GM12878 (cell line): Measurements from ENCODE around the gene AGBL3. TPM values are rescaled to one million over a fixed set of nuclear protein-coding genes. Genes with fewer than 3 reads are reported as not detected.

Experiments
- ATAC-seq: fragments of 200-7000 bp; cut with Tn5 transposase; 3 replicates; pipeline ENCODE4 v1.9.1; 2020; ENCODE audit warnings: mild to moderate bottlenecking, moderate library complexity
- BruUV-seq: library from RNA; stranded (reverse); fragments of 400-500 nt; replicated peaks from 2 replicates; lab custom pipeline; 2021; lab: Mats Ljungman, UMichigan
- CTCF ChIA-PET: fragments of 300-600 bp; sonication (Branson Sonifier 250); formaldehyde crosslinking; extraction: SDS; loops from one replicate; lab custom pipeline; 2021; ENCODE audit warnings: inconsistent platforms; lab: Yijun Ruan, JAX
- POLR2A ChIA-PET: fragments of 350-600 bp; formaldehyde crosslinking; extraction: SDS; loops from one replicate; lab custom pipeline; 2021; ENCODE audit warnings: inconsistent platforms; lab: Charles Lee
- RAD21 ChIA-PET: fragments of 300-600 bp; sonication (Branson Sonifier 250); formaldehyde crosslinking; loops from one replicate; lab custom pipeline; 2023; ENCODE audit warnings: antibody characterized with exemption; ENCODE audit not compliant: unreplicated experiment; lab: Charles Lee
- SMC1A ChIA-PET: fragments of 300-600 bp; sonication (Branson Sonifier 250); formaldehyde crosslinking; loops from one replicate; lab custom pipeline; 2023; ENCODE audit not compliant: unreplicated experiment, uncharacterized antibody; lab: Charles Lee
- DNase-seq: peaks from one replicate; pipeline ENCODE4 v3.0.0-alpha.2; 2011; ENCODE audit warnings: low read depth, low spot score
- FAIRE-seq: peaks from 3 replicates; lab custom pipeline; 2011; peaks lifted over from hg19 to GRCh38; lab: Jason Lieb, UNC
- H2AFZ ChIP-seq: 2 replicates; pipeline ENCODE4 v1.6.0; 2011; ENCODE audit warnings: low read depth, low read length, control low read depth; ENCODE audit not compliant: control insufficient read depth
- H3K27ac ChIP-seq: 2 replicates; pipeline ENCODE4 v1.5.1; 2011; ENCODE audit warnings: control low read depth; ENCODE audit not compliant: control insufficient read depth, insufficient read depth
- H3K27me3 ChIP-seq, 2 experiments: replicated peaks in 1 of 2; 2 replicates each; pipeline versions ENCODE4 v1.6.0 to v1.6.1; 2011; ENCODE audit warnings: low read length in 1 of 2; ENCODE audit not compliant: control insufficient read depth in 2 of 2, insufficient read depth in 2 of 2
- H3K36me3 ChIP-seq, 2 experiments: 2 replicates each; pipeline ENCODE4 v1.5.1; 2011; ENCODE audit warnings: low read length in 1 of 2; ENCODE audit not compliant: control insufficient read depth in 2 of 2, insufficient read depth in 2 of 2
- H3K4me1 ChIP-seq: 2 replicates; pipeline ENCODE4 v1.6.1; 2011; ENCODE audit warnings: mild to moderate bottlenecking, low read length, moderate library complexity, mixed read lengths; ENCODE audit not compliant: control insufficient read depth, insufficient read depth
- H3K4me2 ChIP-seq: 2 replicates; pipeline ENCODE4 v1.6.0; 2011; ENCODE audit warnings: control low read depth; ENCODE audit not compliant: control insufficient read depth, insufficient read depth
- H3K4me3 ChIP-seq: fragments of 200-600 bp; sonication (generic); 2 replicates; pipeline ENCODE4 v1.5.1; 2016
- H3K79me2 ChIP-seq: 2 replicates; pipeline ENCODE4 v1.6.0; 2011; ENCODE audit warnings: low read length; ENCODE audit not compliant: control insufficient read depth, insufficient read depth
- H3K9ac ChIP-seq: 2 replicates; pipeline ENCODE4 v1.8.0; 2011; ENCODE audit warnings: low read length, control low read depth, mixed read lengths; ENCODE audit not compliant: control insufficient read depth, insufficient read depth
- H3K9me3 ChIP-seq: replicated peaks from 3 replicates; pipeline ENCODE4 v1.5.1; 2011; ENCODE audit warnings: mild to moderate bottlenecking, low read length; ENCODE audit not compliant: control insufficient read depth, insufficient read depth
- H4K20me1 ChIP-seq: 2 replicates; pipeline ENCODE4 v1.6.0; 2011; ENCODE audit not compliant: control insufficient read depth, insufficient read depth
- ASH2L ChIP-seq: fragments of 300-600, 200-600 bp; sonication (generic); IDR thresholded peaks from 2 replicates; pipeline ENCODE4 v1.6.1; 2017; ENCODE audit warnings: low read depth, mild to moderate bottlenecking, borderline replicate concordance
- BACH1 ChIP-seq: fragments of 450-650 bp; IDR thresholded peaks from 2 replicates; pipeline ENCODE4 v1.6.1; 2017; ENCODE audit warnings: mild to moderate bottlenecking, borderline replicate concordance
- CBFB ChIP-seq: IDR thresholded peaks from 2 replicates; pipeline ENCODE4 v1.6.1; 2016; ENCODE audit warnings: antibody characterized with exemption, low read depth
- CEBPB ChIP-seq, 2 experiments: fragments of 150-350 bp in 1 of 2; IDR thresholded peaks; 2 replicates each; pipeline ENCODE4 v1.6.1; 2012 to 2014; ENCODE audit warnings: low read depth in 2 of 2, low read length in 2 of 2, borderline replicate concordance in 1 of 2, inconsistent platforms in 1 of 2
- ESRRA ChIP-seq: IDR thresholded peaks from 2 replicates; pipeline ENCODE4 v1.6.1; 2012; ENCODE audit warnings: mild to moderate bottlenecking, low read length, improper control_type of control experiment
- FOXM1 ChIP-seq: IDR thresholded peaks from 2 replicates; pipeline ENCODE4 v1.6.1; 2012; ENCODE audit warnings: low read depth, mild to moderate bottlenecking, inconsistent platforms, low read length, moderate library complexity
- NBN ChIP-seq: fragments of 450-650 bp; IDR thresholded peaks from 2 replicates; pipeline ENCODE4 v1.6.1; 2016
- RFX5 ChIP-seq: IDR thresholded peaks from 2 replicates; pipeline ENCODE4 v1.6.1; 2011; ENCODE audit warnings: low read depth, low read length, improper control_type of control experiment
- SMC3 ChIP-seq: IDR thresholded peaks from 2 replicates; pipeline ENCODE4 v1.6.1; 2011; ENCODE audit warnings: low read length, improper control_type of control experiment, borderline replicate concordance
- SREBF1 ChIP-seq: IDR thresholded peaks from 2 replicates; pipeline ENCODE4 v1.6.1; 2012; ENCODE audit warnings: mild to moderate bottlenecking, low read length
- SUPT20H ChIP-seq: IDR thresholded peaks from 2 replicates; pipeline ENCODE4 v1.6.1; 2011; ENCODE audit warnings: low read depth, mild to moderate bottlenecking, low read length, moderate library complexity, borderline replicate concordance; ENCODE audit not compliant: control insufficient read depth
- ZNF274 ChIP-seq: IDR thresholded peaks from one replicate; pipeline ENCODE4 v1.8.0; 2011; ENCODE audit not compliant: insufficient read length, insufficient read depth
- WGBS: methylation state at CpG from one replicate; pipeline ENCODE4 v1.1.6; 2016; ENCODE audit warnings: low lambda C conversion rate; ENCODE audit not compliant: insufficient replicate concordance, insufficient coverage; ENCODE audit errors: missing lambda C conversion rate; 5-methylcytosine and 5-hydroxymethylcytosine counted together
- in situ Hi-C: fragments of 300-500 bp; cut with MboI; formaldehyde crosslinking; loops from 9 replicates; pipeline ENCODE4 v1.14.3; 2018; ENCODE audit warnings: mixed read lengths
- intact Hi-C: fragments of 100-400 bp; cut with micrococcal nuclease; formaldehyde crosslinking; loops from one replicate; pipeline ENCODE4 v1.14.2; 2022; ENCODE audit not compliant: unreplicated experiment
- polyA plus RNA-seq, 11 experiments: library from polyadenylated mRNA; depleted of rRNA in 4 of 11; unstranded in 6 of 11; stranded (reverse) in 5 of 11; fragments of >200 nt; fragmentation: Nextera tagmentation in 4 of 11; fragmentation: Illumina TruSeq in 1 of 11; extraction: Ambion mirVana in 4 of 11; extraction: Trizol in 1 of 11; gene quantifications; 1 replicate in 1 of 11; 2 replicates in 10 of 11; pipeline versions ENCODE4 v1.2.1 to v1.2.3, GENCODE V29; 2011 to 2016; ENCODE audit warnings: inconsistent platforms in 2 of 11, missing spikeins in 2 of 11, low read depth in 1 of 11
- total RNA-seq, 4 experiments: library from RNA; depleted of rRNA in 3 of 4; stranded (reverse); fragments of >200 nt in 3 of 4; fragmentation: Illumina TruSeq in 1 of 4; extraction: Trizol in 1 of 4; gene quantifications; 2 replicates each; pipeline versions ENCODE4 v1.2.1 to v1.2.3, GENCODE V29; 2013 to 2021
- TF ChIP-seq, protein P1 (sequence below): fragments of 450-650 bp; IDR thresholded peaks from 2 replicates; pipeline ENCODE4 v1.6.1; 2016; ENCODE audit warnings: mild to moderate bottlenecking
- TF ChIP-seq, protein P2 (sequence below): fragments of 150-350 bp; IDR thresholded peaks from 2 replicates; pipeline ENCODE4 v1.6.1; 2014; ENCODE audit warnings: mild to moderate bottlenecking, low read depth, low read length
- TF ChIP-seq, protein P3 (sequence below): fragments of 450-650 bp; IDR thresholded peaks from 2 replicates; pipeline ENCODE4 v1.6.1; 2014; ENCODE audit warnings: mild to moderate bottlenecking

AGBL3 gene
- total and polyA plus RNA-seq, 10 of the 15 experiments (the other 5 are each of a cell fraction or from before 2014, with no cell fraction given) = 0.82 to 12.4 (median 3.7) TPM

DNA sequence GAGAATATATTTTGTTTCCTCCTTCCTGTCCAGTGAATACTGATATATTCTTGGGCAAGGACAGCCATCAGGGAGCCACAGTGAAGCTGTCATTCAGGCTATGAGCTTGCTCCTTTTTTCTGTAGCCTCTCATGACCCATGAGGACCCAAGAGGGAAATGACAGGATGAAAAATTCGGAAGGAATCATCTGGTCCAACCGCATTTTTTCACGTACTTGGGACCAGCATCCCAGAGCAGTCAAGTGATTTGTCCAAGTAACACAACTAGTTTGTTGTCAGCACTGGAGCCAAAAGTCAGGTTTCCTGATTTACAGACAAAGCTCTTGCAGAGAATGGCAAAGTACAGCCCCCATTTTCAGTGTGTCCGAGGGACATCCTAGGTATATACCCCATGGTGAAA, 47.2 kb upstream of the AGBL3 start:
- TF ChIP-seq RFX5 = no peak
- TF ChIP-seq ASH2L = no peak
- TF ChIP-seq SREBF1 = no peak
- TF ChIP-seq ZNF274 = no peak
- Histone ChIP-seq H3K9me3 (no peaks in the 10 kb centered on the region), H3K79me2 (no peaks in the 10 kb centered on the region), H3K36me3 (no peaks in the 10 kb centered on the region), H2AFZ (no peak overlapping the region), H3K4me2 (no peak overlapping the region), H3K27ac (no peak overlapping the region), H3K9ac (no peak overlapping the region), H3K4me3 (no peak overlapping the region), H3K27me3 (no peaks in the 10 kb centered on the region), H4K20me1 (no peaks in the 10 kb centered on the region), H3K4me1 (no peaks in the 10 kb centered on the region)
- FAIRE-seq (no peak), ATAC-seq (no peak), DNase-seq (no peak)
- 87% methylated on average over 4 of the region's 4 CpGs for WGBS
- ChIA-PET CTCF (interaction anchor here (1.2 to 9.4 kb wide), 3 partner anchors 67 to 306 kb away, joined by 3 to 168 read pairs (median 7); no protein-coding TSS in a partner anchor), RAD21 (interaction anchor here (0.7 to 1.4 kb wide), 2 partner anchors 25 to 74 kb away, joined by 3 to 4 read pairs; no protein-coding TSS in a partner anchor), SMC1A (interaction anchor here (0.7 to 2.4 kb wide), 4 partner anchors 12 to 306 kb away, joined by 3 to 6 read pairs (median 4); no protein-coding TSS in a partner anchor), POLR2A (no interaction called here)
- no TSS peak for BruUV-seq
- in situ Hi-C loops = no loop called here
- intact Hi-C loops = no loop called here

DNA sequence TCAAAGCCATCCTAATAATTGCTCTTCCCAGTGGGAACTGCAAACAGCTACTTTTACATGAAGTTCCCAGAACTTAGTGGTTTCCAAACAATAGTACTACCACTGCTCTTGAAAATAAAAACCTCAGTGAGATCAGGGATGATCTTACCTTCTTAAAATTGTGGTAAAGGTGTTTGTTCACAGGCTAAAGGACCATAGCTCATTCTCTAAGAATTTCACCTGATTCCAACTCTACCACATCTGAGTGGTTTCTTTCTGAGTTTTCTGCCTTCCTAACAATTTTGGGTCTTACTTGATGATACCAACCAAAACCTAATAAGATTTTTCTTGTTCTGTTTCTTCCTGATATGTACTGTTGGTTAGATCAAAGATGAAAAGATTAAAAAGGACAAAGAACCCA, 45.6 kb upstream of the AGBL3 start:
- Histone ChIP-seq H3K79me2 (no peaks in the 10 kb centered on the region), H3K4me2 (no peak overlapping the region), H2AFZ (no peak overlapping the region), H3K27ac (no peak overlapping the region), H4K20me1 (no peaks in the 10 kb centered on the region), H3K9me3 (no peaks in the 10 kb centered on the region), H3K27me3 (no peaks in the 10 kb centered on the region), H3K36me3 (no peaks in the 10 kb centered on the region), H3K9ac (no peak overlapping the region), H3K4me3 (no peak overlapping the region), H3K4me1 (no peaks in the 10 kb centered on the region)
- ChIA-PET CTCF (interaction anchor here (1.0 to 9.4 kb wide), 3 partner anchors 18 to 307 kb away, joined by 3 to 168 read pairs (median 5); no protein-coding TSS in a partner anchor), POLR2A (interaction anchor here (0.7 kb wide), 1 partner anchor 212 kb away, joined by 3 read pairs; no protein-coding TSS in a partner anchor), RAD21 (interaction anchor here (6.3 to 6.4 kb wide), 2 partner anchors 39 to 308 kb away, joined by 42 to 112 read pairs; no protein-coding TSS in a partner anchor), SMC1A (interaction anchor here (1.1 to 3.7 kb wide), 7 partner anchors 29 to 307 kb away, joined by 3 to 33 read pairs (median 5); no protein-coding TSS in a partner anchor)
- no peak for DNase-seq
- intact Hi-C loops = loop anchor here (5.0 to 10.0 kb wide), 4 partner anchors 58 to 426 kb away; no protein-coding TSS in a partner anchor
- no peak for ATAC-seq
- in situ Hi-C loops = no loop called here
- FAIRE-seq = no peak
- BruUV-seq = no TSS peak
- TF ChIP-seq, protein P1, sequence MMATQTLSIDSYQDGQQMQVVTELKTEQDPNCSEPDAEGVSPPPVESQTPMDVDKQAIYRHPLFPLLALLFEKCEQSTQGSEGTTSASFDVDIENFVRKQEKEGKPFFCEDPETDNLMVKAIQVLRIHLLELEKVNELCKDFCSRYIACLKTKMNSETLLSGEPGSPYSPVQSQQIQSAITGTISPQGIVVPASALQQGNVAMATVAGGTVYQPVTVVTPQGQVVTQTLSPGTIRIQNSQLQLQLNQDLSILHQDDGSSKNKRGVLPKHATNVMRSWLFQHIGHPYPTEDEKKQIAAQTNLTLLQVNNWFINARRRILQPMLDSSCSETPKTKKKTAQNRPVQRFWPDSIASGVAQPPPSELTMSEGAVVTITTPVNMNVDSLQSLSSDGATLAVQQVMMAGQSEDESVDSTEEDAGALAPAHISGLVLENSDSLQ = no peak
- TF ChIP-seq, protein P2, sequence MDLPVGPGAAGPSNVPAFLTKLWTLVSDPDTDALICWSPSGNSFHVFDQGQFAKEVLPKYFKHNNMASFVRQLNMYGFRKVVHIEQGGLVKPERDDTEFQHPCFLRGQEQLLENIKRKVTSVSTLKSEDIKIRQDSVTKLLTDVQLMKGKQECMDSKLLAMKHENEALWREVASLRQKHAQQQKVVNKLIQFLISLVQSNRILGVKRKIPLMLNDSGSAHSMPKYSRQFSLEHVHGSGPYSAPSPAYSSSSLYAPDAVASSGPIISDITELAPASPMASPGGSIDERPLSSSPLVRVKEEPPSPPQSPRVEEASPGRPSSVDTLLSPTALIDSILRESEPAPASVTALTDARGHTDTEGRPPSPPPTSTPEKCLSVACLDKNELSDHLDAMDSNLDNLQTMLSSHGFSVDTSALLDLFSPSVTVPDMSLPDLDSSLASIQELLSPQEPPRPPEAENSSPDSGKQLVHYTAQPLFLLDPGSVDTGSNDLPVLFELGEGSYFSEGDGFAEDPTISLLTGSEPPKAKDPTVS = no peak
- TF ChIP-seq ESRRA (no peak), CBFB (no peak), SMC3 (no peak), BACH1 (no peak), CEBPB (IDR thresholded peaks at IDR 0.05; ENCODE audit: borderline replicate concordance in 1 of 2, low read depth in 2 of 2, low read length in 2 of 2) (no peak), FOXM1 (no peak), NBN (no peak), SUPT20H (no peak)
- TF ChIP-seq, protein P3, sequence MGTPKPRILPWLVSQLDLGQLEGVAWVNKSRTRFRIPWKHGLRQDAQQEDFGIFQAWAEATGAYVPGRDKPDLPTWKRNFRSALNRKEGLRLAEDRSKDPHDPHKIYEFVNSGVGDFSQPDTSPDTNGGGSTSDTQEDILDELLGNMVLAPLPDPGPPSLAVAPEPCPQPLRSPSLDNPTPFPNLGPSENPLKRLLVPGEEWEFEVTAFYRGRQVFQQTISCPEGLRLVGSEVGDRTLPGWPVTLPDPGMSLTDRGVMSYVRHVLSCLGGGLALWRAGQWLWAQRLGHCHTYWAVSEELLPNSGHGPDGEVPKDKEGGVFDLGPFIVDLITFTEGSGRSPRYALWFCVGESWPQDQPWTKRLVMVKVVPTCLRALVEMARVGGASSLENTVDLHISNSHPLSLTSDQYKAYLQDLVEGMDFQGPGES = no peak
